ENCODE data around the gene MYRIP. TPM values are rescaled to one million over a fixed set of nuclear protein-coding genes. Genes with fewer than 3 reads are reported as not detected.

MYRIP gene
- total RNA-seq: 1 to 10 TPM; 1.6 to 7.1 (median 3.6) TPM

DNA sequence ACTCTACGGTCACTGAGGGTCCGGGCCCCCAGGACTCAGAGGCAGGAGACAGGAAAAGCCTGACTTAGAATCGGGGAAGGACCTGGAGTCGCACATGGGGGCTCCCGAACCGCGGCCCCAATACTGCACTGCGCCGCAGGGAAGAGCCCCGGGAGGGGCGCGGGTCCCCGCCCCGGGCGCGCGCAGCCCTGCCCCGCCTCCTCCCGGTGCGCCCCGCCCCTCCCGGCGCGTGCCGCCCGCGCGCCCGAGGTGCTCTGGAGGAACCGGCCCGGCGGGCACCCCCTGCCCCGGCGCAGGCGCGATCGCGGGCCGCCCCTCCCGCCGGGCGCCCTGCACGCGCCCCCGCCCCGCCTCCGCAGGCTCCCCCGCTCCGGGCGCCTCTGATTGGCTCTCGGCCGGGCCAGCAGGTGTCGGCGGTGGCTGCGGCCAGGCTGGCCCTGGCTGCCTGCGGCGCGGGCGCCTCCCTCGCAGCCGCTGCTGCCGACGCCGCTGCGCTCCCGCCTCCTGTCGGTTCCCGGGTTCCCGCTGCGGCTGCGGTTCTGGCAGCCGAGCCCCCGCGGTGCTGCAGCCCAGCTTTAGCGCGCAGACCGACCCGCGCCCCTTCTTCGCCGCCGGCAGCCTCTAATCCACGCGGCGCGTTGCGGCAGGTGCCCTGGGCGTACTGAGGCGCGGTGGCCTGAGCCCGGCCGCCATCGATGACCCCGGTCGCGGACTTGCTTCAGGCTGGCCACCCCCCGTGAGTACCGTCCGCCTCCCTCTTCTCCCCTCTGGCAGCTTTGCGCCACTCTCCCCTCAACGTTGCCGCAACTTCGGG lies at the start of gene MYRIP:
Gene MYRIP (plus strand): TSS at position 429 of the 814 bp plus-strand sequence. CDS start 91,208 bp downstream, outside the sequence.
- peak in 1 of 6 experiments; percentile 11 for TF ChIP-seq CTCF (IDR thresholded peaks at IDR 0.05)
- TF ChIP-seq POLR2A (IDR thresholded peaks at IDR 0.05): peak in 1 of 2 donors; percentile 34
- intact Hi-C loops (cut with DNase I): no loop called here
- WGBS, 2 donors: 1 to 2% methylated on average over 7 to 10 of the region's 103 CpGs
- no peaks in the 10 kb centered on the region for H3K9me3 ChIP-seq
- no peaks in the 10 kb centered on the region for H3K36me3 ChIP-seq
- peak within 1 kb of the TSS; percentile 44 to 57 (median 50) for H3K4me3 ChIP-seq (replicated peaks in 1 of 3)
- H3K27ac ChIP-seq: no peak within 1 kb of the TSS
- DNase-seq: peak; percentile 83 to 84
- H3K4me1 ChIP-seq: peaks cover 0 to 10% of the 10 kb centered on the region in 2 donors
- H3K27me3 ChIP-seq: no peaks in the 10 kb centered on the region

- WGBS, 2 donors: 88 to 94% methylated on average over 1 of the region's 1 CpG
- no peak overlapping the region for H3K27ac ChIP-seq
- no peak for DNase-seq
- H3K27me3 ChIP-seq: no peaks in the 10 kb centered on the region
- intact Hi-C loops (cut with DNase I): no loop called here
- TF ChIP-seq POLR2A (IDR thresholded peaks at IDR 0.05) (no peak), CTCF (IDR thresholded peaks at IDR 0.05) (no peak)
- H3K9me3 ChIP-seq: no peaks in the 10 kb centered on the region
- no peak overlapping the region for H3K4me3 ChIP-seq (replicated peaks in 1 of 3)
- no peaks in the 10 kb centered on the region for H3K36me3 ChIP-seq
- no peaks in the 10 kb centered on the region for H3K4me1 ChIP-seq
These were observed 49.1 kb upstream of the MYRIP start for GRCh38 chr3:39760325-39760724.

GRCh38 chr3:39762537-39763070 lies 46.8 kb upstream of the MYRIP start:
- no peak for TF ChIP-seq POLR2A (IDR thresholded peaks at IDR 0.05)
- TF ChIP-seq CTCF (IDR thresholded peaks at IDR 0.05): no peak
- intact Hi-C loops (cut with DNase I): no loop called here
- Histone ChIP-seq H3K4me1 (no peaks in the 10 kb centered on the region), H3K27me3 (no peaks in the 10 kb centered on the region), H3K27ac (no peak overlapping the region), H3K36me3 (no peaks in the 10 kb centered on the region), H3K4me3 (replicated peaks in 1 of 3) (no peak overlapping the region), H3K9me3 (no peaks in the 10 kb centered on the region)
- no peak for DNase-seq
- 62 to 67% methylated on average over 1 of the region's 1 CpG for WGBS, 2 donors

- no peaks in the 10 kb centered on the region for H3K4me1 ChIP-seq
- H3K9me3 ChIP-seq: no peaks in the 10 kb centered on the region
- TF ChIP-seq POLR2A (IDR thresholded peaks at IDR 0.05): no peak
- no peak for TF ChIP-seq CTCF (IDR thresholded peaks at IDR 0.05)
- intact Hi-C loops (cut with DNase I): no loop called here
- no peak overlapping the region for H3K4me3 ChIP-seq (replicated peaks in 1 of 3)
- H3K27ac ChIP-seq: no peak overlapping the region
- H3K27me3 ChIP-seq: no peaks in the 10 kb centered on the region
- no peak for DNase-seq
- H3K36me3 ChIP-seq: no peaks in the 10 kb centered on the region
These were observed 46.0 kb upstream of the MYRIP start for GRCh38 chr3:39763390-39763789.

DNA sequence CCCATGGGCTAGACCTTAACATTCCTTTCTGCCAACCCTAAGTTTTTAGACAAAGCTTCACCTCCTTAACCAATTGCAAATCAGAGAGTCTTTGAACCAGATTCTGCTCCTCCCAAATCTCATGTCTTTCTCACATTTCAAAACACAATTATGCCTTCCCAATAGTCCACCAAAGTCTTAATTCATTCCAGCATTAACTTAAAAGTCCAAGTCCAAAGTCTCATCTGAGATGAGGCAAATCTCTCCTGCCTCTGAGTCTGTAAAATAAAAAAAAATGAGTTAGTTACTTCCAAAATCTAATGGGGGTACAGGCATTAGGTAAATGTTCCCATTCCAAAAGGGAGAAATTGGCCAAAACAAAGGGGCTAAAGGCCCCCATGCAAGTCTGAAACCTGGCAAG lies 43.8 kb upstream of the MYRIP start:
- TF ChIP-seq POLR2A (IDR thresholded peaks at IDR 0.05) (no peak), CTCF (IDR thresholded peaks at IDR 0.05) (no peak)

More for the DNA sequence above, 43.8 kb upstream of the MYRIP start:
- Histone ChIP-seq H3K4me3 (replicated peaks in 1 of 3) (no peak overlapping the region), H3K4me1 (no peaks in the 10 kb centered on the region), H3K36me3 (no peaks in the 10 kb centered on the region), H3K27me3 (no peaks in the 10 kb centered on the region), H3K9me3 (no peaks in the 10 kb centered on the region), H3K27ac (no peak overlapping the region)
- intact Hi-C loops (cut with DNase I): no loop called here
- DNase-seq: no peak

Data from thyroid gland (tissue), 4 donors.